ENCODE results near the gene CPA1.

Gene CPA1

DNA sequence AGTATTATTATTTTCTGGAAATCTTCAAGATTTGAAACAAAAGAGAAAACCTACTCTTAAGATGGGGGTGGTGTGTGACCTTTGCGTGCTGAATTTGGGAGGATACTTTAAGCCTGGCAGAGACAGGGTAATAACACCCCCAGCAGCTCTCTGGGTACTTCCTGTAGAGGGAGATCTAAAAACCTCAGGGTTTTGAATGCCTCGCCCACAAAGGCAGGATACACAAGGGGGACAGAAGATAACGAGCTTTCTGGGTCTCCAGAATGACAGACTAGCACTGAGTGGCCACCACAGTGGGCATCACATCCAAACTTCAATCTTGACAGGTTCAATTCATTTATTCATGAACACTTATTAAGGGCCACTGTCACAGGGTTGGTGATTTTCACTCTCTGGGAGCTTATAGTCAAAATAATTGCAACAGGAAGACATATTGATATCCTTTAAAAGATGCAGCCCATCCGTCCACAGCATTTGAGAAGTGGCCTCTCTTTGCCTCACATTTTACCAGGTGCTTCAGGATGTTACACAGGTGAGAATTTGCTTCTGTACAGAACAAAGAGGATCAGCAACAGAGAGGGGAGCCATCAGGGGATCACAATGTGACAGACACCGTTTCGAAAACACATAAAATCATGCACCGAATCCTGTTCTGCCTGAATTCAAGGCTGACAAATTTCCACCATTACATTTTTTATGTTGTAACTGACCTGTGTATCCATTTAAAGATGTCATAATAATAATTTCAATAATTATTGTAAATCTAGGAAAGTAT is 14.3 kb downstream of the CPA1 start:
- no peak for DNase-seq (ENCODE audit: low read depth in 2 of 2)

- DNase-seq (ENCODE audit: low read depth in 2 of 2), result no peak
Observed at GRCh38 chr7:130395421-130395820, 15.1 kb downstream of the CPA1 start.

DNA sequence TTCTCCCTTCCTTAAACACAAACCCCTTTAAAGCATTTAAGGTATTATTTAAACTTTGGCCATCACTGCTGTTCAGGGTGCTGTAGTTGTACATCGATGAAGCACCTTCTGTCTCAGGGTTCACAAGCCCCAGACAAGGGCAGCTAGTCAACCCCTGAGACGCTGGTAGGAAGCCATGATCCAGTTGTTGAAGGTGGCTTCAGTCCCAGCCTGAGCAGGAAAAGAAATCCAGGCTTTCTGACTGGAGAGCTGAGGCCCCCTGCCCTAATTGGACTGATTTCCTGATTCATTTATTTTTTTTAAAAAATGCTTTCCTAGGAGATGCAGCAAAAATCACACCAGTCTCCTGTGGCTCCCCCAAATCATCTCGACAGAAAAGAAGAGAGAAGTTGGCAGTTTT is 15.8 kb downstream of the CPA1 start:
- DNase-seq (ENCODE audit: low read depth in 2 of 2), result no peak

DNA sequence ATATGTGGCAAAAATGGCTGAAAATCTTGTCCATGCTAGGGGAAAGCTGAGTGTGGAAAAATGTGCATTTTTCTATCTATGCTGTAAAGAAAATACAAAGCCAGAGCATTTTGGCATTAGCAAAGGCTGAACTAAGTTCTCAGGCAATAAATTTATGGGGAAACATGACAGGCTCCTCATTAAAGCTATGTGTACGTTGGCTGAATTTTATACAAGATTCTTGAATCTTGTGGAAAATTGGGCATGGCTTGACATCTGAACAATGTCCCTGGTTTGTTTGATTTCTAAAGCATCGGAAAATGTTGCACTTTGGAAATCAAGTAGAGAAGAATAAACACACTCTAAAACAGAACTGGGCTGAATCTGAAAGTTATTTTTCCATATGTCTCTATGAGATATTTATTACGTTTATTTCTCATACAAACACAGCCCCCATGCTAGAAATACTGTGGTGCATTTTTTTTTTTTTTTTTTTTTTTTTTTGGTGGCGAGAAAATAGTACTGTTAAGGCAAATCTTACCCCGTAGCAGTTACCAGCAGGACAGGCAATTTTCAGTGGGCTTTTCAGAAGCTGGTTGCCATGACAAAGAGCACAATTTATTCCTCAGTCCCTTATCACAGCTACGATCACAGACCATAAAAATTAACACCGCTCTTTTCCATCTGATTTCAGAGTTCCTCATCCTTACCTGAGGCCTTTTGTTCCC is 16.9 kb downstream of the CPA1 start:
- DNase-seq (ENCODE audit: low read depth in 2 of 2), result no peak

GRCh38 chr7:130397758-130398073 is 17.4 kb downstream of the CPA1 start:
- DNase-seq (ENCODE audit: low read depth in 2 of 2), result no peak

DNA sequence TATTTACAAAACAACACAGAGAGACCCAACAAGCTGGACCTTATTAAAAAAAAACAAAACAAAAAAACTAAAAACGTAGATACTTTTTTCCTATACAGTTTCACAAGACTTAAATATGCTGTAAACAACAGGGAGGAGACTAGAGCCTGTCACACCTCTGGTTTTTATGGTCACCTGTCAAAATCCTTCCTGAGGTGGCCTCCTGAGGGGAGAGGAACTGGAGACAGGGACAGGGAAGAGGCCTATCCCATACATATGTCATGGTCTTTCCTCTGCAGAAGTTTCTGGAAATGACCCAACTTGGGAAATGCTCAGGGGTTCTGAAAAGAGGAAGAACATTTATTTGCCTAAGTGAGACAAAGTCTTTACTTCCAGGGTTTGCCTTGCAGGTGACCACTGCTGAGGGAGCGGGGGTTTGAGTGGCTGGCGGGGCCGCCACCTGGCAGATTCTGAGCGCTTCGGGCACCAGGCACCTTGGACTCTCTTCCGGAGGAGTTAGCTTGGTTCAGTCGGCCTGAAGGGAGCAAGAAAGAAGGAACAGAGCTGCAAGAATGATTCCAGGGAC is 18.3 kb downstream of the CPA1 start:
- no peak for DNase-seq (ENCODE audit: low read depth in 2 of 2)

DNA sequence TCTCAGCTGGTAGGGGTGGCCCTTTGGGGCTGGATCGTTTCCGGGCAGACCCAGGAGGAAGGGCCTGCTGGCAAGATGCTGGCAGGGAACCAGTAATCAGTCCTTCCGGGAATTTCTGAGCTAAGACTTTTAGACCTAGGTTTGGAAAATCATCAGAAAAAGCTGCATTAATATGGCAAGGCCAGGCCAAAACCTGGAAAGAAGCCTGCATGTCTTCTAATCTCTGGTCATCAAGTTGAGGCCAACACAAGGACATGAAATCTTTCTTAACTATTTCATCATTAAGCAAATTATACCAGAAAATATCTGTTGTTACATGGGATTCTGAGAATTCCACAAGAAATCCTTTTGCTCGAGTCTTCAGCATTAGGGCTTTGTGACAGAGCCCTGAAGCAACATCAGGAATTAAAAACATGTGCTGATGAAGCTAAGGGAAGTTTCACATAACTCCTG is 19.9 kb downstream of the CPA1 start:
- no peak for DNase-seq (ENCODE audit: low read depth in 2 of 2)

- DNase-seq (ENCODE audit: low read depth in 2 of 2), result no peak
Observed at GRCh38 chr7:130401101-130401500, 20.8 kb downstream of the CPA1 start.

- no peak for DNase-seq (ENCODE audit: low read depth in 2 of 2)
Observed at GRCh38 chr7:130401578-130401977, 21.3 kb downstream of the CPA1 start.

DNA sequence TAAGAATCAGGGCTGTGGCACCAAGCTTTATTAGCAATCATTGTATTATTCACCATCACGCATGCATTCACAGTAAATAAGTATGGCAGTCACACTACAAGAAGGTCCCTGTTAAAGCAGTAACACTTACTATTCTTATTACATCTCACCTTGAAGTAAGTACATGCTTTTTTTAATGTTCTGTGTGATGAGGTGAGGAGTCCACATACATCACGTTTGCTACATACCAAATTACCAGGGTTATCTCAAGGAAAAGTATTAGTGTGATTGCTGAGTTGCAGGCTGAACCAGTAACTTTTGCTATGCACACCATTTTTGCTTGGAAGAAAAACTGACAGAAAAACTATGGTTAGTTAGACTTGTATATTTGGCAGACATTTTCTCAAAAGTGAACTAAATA is 24.7 kb downstream of the CPA1 start:
- DNase-seq (ENCODE audit: low read depth in 2 of 2), result no peak

DNA sequence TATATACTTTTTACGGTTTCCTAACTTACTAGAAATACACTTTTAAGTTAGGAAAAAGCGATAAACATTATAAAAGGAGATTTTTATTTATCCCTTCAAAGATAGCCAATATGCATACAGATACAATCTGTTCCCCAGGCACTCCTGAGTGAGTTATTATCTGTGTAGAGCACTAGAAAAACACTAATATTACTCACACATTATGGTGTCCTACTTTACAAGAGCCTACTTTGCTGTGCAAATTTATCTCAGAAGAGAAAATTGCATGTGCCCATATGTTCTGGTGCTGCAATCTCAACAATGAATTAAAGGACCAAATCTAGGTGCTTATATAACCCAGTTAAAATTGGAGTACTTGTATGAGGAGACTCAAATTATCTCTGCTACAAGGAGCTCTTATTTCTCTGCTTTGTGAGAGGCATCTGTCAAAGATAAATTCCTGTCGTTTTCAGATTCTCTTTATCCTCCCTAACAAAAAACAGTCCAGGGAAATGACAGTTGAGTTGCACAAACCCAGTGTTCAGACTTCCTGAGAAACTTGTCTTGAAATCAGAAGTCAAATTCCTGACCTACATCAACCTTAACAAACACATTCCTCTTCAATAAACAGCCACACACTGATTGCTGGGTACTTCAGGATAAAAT is 28.9 kb downstream of the CPA1 start:
- no peak for DNase-seq (ENCODE audit: low read depth in 2 of 2)

DNA sequence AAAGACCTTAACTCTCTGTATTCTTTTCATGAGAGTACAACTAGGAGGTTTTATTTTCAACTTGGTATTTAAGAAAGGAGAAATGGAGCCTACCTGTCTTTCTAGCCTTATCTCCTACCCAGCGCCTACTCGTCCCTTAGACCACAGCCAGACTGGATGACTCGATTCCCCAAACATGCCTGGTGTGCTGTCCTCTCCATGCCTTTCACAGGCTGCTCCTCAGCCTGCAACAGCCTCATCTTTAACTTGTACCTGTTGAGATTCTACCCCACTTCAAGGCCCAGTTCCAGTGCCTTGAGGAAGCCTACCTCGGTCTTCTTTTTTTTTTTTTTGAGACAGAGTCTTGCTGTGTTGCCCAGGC is 29.4 kb downstream of the CPA1 start:
- no peak for DNase-seq (ENCODE audit: low read depth in 2 of 2)

- DNase-seq (ENCODE audit: low read depth in 2 of 2), result no peak
Observed at GRCh38 chr7:130410868-130411541, 30.7 kb downstream of the CPA1 start.

DNA sequence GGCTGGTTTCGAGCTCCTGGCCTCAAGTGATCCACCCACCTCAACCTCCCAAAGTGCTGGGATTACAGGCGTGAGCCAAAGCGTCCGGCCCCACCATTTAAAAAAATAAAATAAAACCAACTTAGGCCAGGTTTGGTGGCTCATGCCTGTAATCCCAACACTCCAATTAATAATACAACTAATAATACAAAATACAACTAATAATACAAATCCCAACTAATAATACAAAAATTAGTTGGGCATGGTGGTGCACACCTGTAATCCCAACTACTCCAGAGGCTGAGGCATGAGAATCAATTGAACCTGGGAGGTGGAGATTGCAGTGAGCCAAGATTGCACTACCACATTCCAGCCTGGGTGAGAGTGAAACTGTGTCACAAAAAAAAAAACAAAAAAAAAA is 32.9 kb downstream of the CPA1 start:
- DNase-seq (ENCODE audit: low read depth in 2 of 2), result no peak

DNA sequence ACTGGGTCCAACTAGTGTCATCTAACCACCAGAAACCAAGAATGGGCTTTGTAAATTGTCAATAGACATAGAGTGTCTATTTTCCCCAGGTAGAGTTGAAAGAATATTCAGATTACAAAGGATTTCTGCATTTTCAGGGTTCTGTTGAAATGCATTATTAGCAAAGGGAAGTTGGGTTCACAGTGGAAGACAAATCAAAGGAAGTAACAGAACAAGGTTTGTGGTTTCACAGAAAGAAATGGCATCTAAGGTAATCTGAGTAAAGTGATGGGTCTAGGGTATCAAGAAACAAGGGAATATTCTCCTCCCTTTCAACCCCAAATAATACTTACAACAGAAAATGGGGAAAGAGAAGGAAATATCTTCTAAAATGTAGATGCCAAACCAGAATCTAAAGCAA is 34.7 kb downstream of the CPA1 start:
- DNase-seq (ENCODE audit: low read depth in 2 of 2), result no peak

- DNase-seq (ENCODE audit: low read depth in 2 of 2), result no peak
Observed at GRCh38 chr7:130417213-130417612, 36.9 kb downstream of the CPA1 start.

DNA sequence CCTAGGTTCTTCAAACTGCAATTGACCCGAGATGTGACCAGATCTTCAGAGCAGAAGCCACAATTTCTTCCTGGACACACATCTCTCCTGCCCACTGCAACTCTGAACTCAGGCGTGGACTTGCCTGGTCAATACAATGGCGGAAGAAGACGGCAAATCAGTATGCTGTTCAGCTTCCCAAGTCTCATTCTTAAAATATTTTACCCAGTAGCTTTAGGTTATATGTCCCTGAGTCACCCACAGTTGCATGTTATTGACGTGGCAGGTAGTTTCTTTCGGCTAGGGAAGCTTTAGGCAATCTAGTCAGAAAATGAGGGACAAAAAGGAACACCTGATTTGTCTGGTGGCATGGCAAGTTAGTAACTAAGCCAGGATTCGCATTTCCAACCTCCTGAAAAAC is 38.0 kb downstream of the CPA1 start:
- no peak for DNase-seq (ENCODE audit: low read depth in 2 of 2)

DNA sequence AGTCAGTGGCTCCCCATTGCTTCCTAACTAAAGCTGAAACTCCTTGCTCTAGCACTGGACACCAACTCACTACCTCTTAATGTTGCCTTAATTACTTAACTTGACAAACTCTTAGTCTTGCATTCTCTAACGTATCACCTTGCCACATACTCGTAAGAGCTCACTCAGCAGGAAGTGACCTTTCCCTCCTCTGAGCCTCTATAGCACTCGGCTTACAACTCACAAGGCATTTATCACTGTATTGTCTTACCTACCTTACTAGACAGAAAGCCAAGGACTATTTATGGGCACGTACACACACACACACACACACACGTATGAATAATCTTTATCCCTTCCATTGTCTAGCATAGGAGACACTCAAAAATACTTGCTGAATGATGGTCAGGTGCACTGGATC is 39.4 kb downstream of the CPA1 start:
- no peak for DNase-seq (ENCODE audit: low read depth in 2 of 2)

- DNase-seq (ENCODE audit: low read depth in 2 of 2), result no peak
Observed at GRCh38 chr7:130420943-130421578, 40.8 kb downstream of the CPA1 start.

GRCh38 chr7:130421684-130422083 is 41.4 kb downstream of the CPA1 start:
- no peak for DNase-seq (ENCODE audit: low read depth in 2 of 2)

- no peak for DNase-seq (ENCODE audit: low read depth in 2 of 2)
Observed at GRCh38 chr7:130423501-130424037, 43.3 kb downstream of the CPA1 start.

GRCh38 chr7:130425796-130426195 is 45.5 kb downstream of the CPA1 start:
- DNase-seq (ENCODE audit: low read depth in 2 of 2), result no peak

Data from activated CD4-positive, alpha-beta T cell treated with anti-CD3 and anti-CD28 coated beads for 24 hours (primary cell).